Gastroesophageal sphincter (tissue), 4 donors: ENCODE results near the gene RGCC. TPM values are rescaled to one million over a fixed set of nuclear protein-coding genes. Genes with fewer than 3 reads are reported as not detected.

ENCODE experiments used
- ATAC-seq: fragments of 150-250 bp; one replicate; pipeline ENCODE4 v1.9.1; 2016; ENCODE audit warnings: mild to moderate bottlenecking, moderate library complexity
- H3K27ac ChIP-seq, 4 donors: fragments of 200-600 bp; sonication (generic) in 3 of 4; 1 replicate in 3 of 4; 2 replicates in 1 of 4; pipeline ENCODE4 v1.5.1; 2016 to 2019
- H3K27me3 ChIP-seq: fragments of 200-600 bp; sonication (generic); one replicate; pipeline ENCODE4 v1.5.1; 2019
- H3K36me3 ChIP-seq, 2 donors: fragments of 200-600 bp; sonication (generic); one replicate each; pipeline ENCODE4 v1.5.1; 2019; ENCODE audit warnings: control low read depth in 1 of 2
- H3K4me1 ChIP-seq, 3 donors: fragments of 200-600 bp; sonication (generic); 1 replicate in 2 of 3; 2 replicates in 1 of 3; pipeline ENCODE4 v1.5.1; 2016 to 2019; ENCODE audit warnings: control low read depth in 2 of 3
- H3K4me3 ChIP-seq, 2 donors: fragments of 200-600 bp; sonication (generic); one replicate each; pipeline ENCODE4 v1.5.1; 2019; ENCODE audit warnings: mild to moderate bottlenecking in 1 of 2, moderate library complexity in 1 of 2
- H3K9me3 ChIP-seq, 3 donors: fragments of 200-600 bp; sonication (generic); one replicate each; pipeline ENCODE4 v1.5.1; 2017 to 2019; ENCODE audit warnings: control low read depth in 2 of 3
- CTCF ChIP-seq, 4 experiments: fragments of 200-600 bp in 2 of 4; fragments of 450-650 bp in 2 of 4; sonication (generic) in 1 of 4; IDR thresholded peaks; one replicate each; pipeline ENCODE4 v1.5.1; 2017 to 2019; ENCODE audit warnings: antibody characterized with exemption in 4 of 4, mild to moderate bottlenecking in 2 of 4, moderate library complexity in 2 of 4
- EP300 ChIP-seq: sonication (generic); formaldehyde crosslinking; IDR thresholded peaks from one replicate; pipeline ENCODE4 v1.6.1; 2017; ENCODE audit warnings: antibody characterized with exemption, mild to moderate bottlenecking
- POLR2A ChIP-seq, 2 donors: fragments of 450-650 bp; IDR thresholded peaks; one replicate each; pipeline ENCODE4 v1.6.1; 2017; ENCODE audit warnings: antibody characterized with exemption in 2 of 2, mild to moderate bottlenecking in 2 of 2, moderate library complexity in 1 of 2
- POLR2AphosphoS5 ChIP-seq: sonication (generic); formaldehyde crosslinking; IDR thresholded peaks from one replicate; pipeline ENCODE4 v1.6.1; 2017; ENCODE audit warnings: antibody characterized with exemption
- WGBS, 2 donors: methylation state at CpG; one replicate each; pipeline ENCODE4 v1.1.5; 2018; ENCODE audit warnings: low coverage in 1 of 2; 5-methylcytosine and 5-hydroxymethylcytosine counted together
- total RNA-seq, 4 donors: library from RNA; depleted of rRNA; stranded (reverse); fragments of >200 nt; gene quantifications; one replicate each; pipeline ENCODE4 v1.1.0, GENCODE V29; 2016

Gene RGCC
- 10 to 100 TPM; 40.5 to 97.6 (median 59.9) TPM for total RNA-seq

GRCh38 chr13:41456768-41457588 is at the start of gene RGCC:
TSS of gene RGCC (plus strand) at chr13:41457550. CDS start at chr13:41457708, 158 bp downstream.
- ATAC-seq = peak; percentile 79
- peaks cover 0 to 25% (median 11%) of the 10 kb centered on the region in 3 donors for H3K4me1 ChIP-seq
- H3K36me3 ChIP-seq = no peaks in the 10 kb centered on the region
- H3K27ac ChIP-seq = peak within 1 kb of the TSS in 3 of 4 donors; percentile 56 to 83 (median 71)
- no peaks in the 10 kb centered on the region for H3K9me3 ChIP-seq
- H3K4me3 ChIP-seq = peak within 1 kb of the TSS; percentile 48 to 75
- peaks cover 40% of the 10 kb centered on the region for H3K27me3 ChIP-seq
- WGBS, 2 donors = 66% methylated on average over 7 of the region's 92 CpGs; no CpG with 5 or more reads in 1 of the 2 donors
- TF ChIP-seq POLR2AphosphoS5 (peak; percentile 76), POLR2A (IDR thresholded peaks at IDR 0.05) (peak; percentile 64 to 81), EP300 (no peak), CTCF (IDR thresholded peaks at IDR 0.05) (no peak)

GRCh38 chr13:41408121-41408520 is 49.2 kb upstream of the RGCC start:
- Histone ChIP-seq H3K9me3 (no peaks in the 10 kb centered on the region), H3K4me1 (no peaks in the 10 kb centered on the region), H3K36me3 (no peaks in the 10 kb centered on the region), H3K4me3 (no peak overlapping the region), H3K27me3 (no peaks in the 10 kb centered on the region), H3K27ac (no peak overlapping the region)
- TF ChIP-seq POLR2AphosphoS5 = no peak
- no peak for TF ChIP-seq CTCF (IDR thresholded peaks at IDR 0.05)
- TF ChIP-seq EP300 = no peak
- TF ChIP-seq POLR2A (IDR thresholded peaks at IDR 0.05) = no peak
- no peak for ATAC-seq

GRCh38 chr13:41408746-41409145 is 48.6 kb upstream of the RGCC start:
- H3K4me3 ChIP-seq = no peak overlapping the region
- ATAC-seq = no peak
- no peaks in the 10 kb centered on the region for H3K27me3 ChIP-seq
- no peaks in the 10 kb centered on the region for H3K4me1 ChIP-seq
- WGBS, 2 donors = 50 to 80% methylated on average over 1 of the region's 1 CpG
- TF ChIP-seq POLR2AphosphoS5 = no peak
- TF ChIP-seq EP300 = no peak
- TF ChIP-seq CTCF (IDR thresholded peaks at IDR 0.05) = no peak
- TF ChIP-seq POLR2A (IDR thresholded peaks at IDR 0.05) = no peak
- H3K9me3 ChIP-seq = no peaks in the 10 kb centered on the region
- H3K27ac ChIP-seq = no peak overlapping the region
- H3K36me3 ChIP-seq = no peaks in the 10 kb centered on the region

GRCh38 chr13:41409611-41410010 is 47.7 kb upstream of the RGCC start:
- Histone ChIP-seq H3K27me3 (no peaks in the 10 kb centered on the region), H3K4me3 (no peak overlapping the region), H3K27ac (no peak overlapping the region), H3K9me3 (no peaks in the 10 kb centered on the region), H3K4me1 (no peaks in the 10 kb centered on the region), H3K36me3 (no peaks in the 10 kb centered on the region)
- whole genome bisulfite sequencing, 2 donors = 69% methylated on average over 2 of the region's 2 CpGs
- no peak for TF ChIP-seq EP300
- TF ChIP-seq CTCF (IDR thresholded peaks at IDR 0.05) = no peak
- ATAC-seq = no peak

- no peak overlapping the region for H3K4me3 ChIP-seq
- ATAC-seq = no peak
- no peak overlapping the region for H3K27ac ChIP-seq
- no peaks in the 10 kb centered on the region for H3K27me3 ChIP-seq
- no peaks in the 10 kb centered on the region for H3K36me3 ChIP-seq
- no peaks in the 10 kb centered on the region for H3K9me3 ChIP-seq
- WGBS, 2 donors = 82 to 86% methylated on average over 4 to 5 of the region's 5 CpGs
- no peaks in the 10 kb centered on the region for H3K4me1 ChIP-seq
- TF ChIP-seq CTCF (IDR thresholded peaks at IDR 0.05) (no peak), POLR2AphosphoS5 (no peak), POLR2A (IDR thresholded peaks at IDR 0.05) (no peak), EP300 (no peak)
These were observed 46.3 kb upstream of the RGCC start for GRCh38 chr13:41411060-41411459.
